HG03025 (cell line): Measurements from ENCODE around the gene B3GAT1.

Experiments used
- ATAC-seq: cut with Tn5 transposase; IDR thresholded peaks from one replicate; pipeline ENCODE4 v1.9.1; 2021; ENCODE audit warnings: mild to moderate bottlenecking, moderate library complexity; ENCODE audit not compliant: unreplicated experiment, low FRiP score

The B3GAT1 gene

DNA sequence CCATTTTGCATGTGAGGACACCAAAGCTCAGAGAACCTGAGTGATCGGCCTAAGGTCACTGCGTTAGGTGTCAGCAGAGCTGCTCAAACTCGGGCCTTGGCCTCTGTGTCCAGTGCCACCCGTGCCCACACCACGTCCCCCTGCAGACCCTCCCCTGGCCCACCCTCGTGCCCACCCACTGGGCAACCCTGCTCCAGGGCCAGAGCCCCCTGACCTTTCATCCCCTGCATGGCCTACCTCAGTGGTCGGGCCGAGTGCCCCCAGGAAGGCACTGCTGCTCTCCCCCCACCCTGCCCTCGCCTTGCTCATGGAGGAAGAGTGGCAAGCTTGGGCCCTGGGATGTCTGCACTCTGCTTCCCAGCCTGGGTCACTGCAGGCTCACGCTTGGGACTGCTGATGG is 17.7 kb downstream of the B3GAT1 start:
- no peak for ATAC-seq

DNA sequence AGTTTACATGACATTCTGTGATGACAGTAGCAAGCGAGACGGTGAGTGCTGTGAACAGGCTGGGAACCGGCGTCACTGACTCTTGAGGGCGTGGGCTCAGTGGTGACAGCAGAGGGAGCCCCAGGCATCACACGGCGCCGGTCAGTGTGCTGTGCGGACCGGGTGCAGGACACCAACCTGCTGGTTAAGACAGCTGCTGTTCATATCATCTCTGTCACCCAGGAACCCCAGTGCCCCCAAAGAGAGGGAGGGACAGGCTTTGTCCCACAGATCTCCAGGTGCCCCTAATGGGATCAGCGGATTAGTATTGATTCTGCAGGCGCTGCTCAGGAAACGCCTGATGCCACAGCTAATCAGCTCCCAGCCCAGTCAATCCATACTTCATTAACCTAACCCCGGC is 18.4 kb downstream of the B3GAT1 start:
- ATAC-seq: no peak

DNA sequence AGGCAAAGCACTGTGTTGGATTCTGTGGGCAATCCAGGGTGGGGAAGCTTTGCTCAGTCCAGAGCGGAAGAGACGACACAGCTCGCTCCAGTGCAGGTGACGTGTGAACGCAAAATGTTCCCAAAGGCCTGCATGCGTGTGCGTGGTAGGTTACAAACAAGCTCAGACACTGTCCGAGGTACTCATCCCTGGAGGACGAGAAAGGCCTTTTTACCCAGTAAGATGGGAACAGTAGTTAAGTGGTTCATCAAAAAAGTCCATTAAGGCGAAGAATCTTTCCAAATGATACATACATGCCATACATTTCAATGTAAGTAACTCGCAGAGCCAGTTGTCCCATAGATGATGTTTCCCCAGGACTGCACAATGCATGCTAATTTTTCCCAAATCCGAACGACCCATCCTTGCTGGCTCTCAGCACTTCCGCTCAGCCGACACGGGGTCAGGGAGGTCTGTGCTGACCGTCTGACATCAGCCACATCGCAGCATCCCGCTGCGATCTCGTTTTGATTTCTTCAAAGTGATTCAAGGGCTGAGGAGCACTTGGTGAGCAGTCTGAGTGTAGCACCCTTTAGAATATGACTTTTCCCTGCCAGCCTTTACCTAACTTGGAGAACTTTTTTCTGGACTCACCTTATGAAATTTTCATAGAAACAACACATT is 19.0 kb downstream of the B3GAT1 start:
- ATAC-seq: no peak

DNA sequence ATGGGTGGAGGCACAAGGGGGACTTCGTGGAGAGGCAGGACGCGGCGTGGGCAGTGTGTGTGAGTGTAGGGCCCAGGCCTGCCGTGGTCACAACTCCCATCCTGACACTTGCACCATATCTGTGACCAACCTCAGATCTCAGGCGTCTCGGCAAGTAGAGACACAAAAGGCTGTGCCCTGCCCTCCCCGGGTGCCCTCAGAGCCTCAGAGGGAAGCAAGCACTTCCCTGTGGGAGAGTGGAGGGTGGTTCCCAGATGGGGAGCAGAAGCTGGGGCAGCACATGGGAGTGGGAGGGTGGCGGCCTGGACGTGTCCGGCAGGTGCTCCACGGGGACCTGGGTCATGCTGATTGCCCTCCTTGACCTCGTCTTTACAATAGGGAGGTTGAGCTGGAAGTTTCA is 20.4 kb downstream of the B3GAT1 start:
- ATAC-seq: no peak

DNA sequence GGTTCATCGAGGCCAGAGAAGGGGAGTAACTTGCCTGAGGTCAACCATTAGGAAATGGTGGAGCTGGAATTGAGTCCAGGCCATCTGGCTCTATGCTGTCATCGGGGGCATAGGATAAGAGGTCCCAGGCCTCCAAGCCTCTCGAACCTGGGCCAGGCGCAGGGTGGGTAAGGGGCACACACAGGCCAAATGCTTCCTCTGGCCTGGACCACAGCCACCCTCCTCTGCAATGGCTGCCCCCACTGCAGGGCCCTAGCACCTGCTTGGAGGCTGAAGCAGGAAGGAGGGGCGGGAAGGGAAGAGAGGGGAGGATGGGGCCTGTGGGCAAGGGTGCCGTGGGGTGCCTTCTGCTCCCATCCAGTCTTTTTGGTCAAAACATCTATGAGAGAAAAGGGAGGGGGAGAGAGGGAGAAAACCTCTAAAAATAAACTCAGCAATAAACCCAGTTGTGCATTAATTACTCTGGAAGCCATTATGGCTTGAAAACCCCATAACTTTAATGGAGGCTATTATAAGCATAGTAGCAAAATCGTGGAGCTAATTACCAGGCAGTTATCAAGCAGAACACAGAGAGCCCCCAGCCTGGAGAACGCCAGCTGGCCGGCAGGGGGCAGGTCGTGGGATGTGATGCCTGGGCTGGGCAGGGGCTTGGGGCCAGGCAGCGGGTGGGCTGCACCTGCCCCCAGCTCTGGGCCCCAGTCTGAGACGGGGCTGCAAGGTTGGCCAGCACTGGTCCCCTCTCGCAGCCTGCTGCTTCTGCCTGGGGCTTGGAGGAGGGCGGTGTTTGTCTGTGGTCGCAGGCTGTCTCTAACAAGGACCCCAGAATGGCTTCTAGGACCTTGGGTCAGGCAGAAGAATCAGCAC is 21.1 kb downstream of the B3GAT1 start:
- ATAC-seq: no peak

DNA sequence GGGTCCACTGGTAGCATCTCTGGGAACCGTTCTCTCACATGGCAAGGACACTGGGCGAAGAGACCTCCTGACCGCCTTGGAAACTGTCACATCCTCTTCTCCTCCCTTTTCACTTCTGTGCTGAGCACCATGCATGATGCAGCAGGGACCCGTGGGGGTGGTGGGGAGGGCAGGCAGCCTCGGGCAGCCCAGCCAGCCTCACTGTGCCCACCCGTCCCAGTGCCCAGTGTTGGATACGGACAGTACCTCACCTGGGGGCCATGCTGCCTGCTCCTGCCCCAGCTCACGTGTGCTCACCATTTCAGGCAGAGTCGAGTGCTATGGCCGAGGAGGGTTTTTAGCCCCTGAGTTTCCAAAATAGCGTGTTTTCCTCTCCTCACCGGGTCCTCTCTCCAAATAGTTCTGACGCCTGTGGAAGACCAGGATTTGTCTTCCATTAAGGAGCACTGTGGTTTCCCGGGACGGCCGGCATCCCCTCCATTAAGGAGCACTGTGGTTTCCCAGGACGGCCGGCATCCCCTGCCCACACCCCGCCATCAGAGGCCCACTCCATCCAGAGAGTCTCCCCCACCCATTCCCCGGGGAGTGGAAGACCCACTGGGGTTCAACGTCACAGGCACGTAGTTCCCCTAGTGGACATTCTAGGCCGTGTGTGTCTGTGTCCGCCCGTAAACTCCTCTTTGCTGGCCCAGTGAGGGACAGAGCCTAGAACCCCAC is 22.4 kb downstream of the B3GAT1 start:
- no peak for ATAC-seq

DNA sequence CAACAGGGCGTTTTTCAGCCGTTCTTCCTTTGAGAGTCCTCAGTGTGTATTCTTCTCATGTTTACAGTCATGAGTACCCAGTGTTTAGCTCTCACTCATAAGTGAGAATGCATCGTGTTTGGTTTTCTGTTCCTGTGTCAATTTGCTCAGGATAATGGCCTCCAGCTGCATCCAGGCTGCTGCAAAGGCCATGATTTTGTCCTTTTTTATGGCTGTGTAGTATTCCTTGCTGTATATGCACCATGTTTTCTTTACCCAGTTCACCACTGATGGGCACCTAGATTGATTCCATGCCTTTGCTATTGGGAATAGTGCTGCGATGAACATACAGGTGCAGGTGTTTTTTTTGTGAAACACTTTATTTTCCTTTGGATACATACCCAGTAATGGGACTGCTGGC is 23.5 kb downstream of the B3GAT1 start:
- no peak for ATAC-seq

DNA sequence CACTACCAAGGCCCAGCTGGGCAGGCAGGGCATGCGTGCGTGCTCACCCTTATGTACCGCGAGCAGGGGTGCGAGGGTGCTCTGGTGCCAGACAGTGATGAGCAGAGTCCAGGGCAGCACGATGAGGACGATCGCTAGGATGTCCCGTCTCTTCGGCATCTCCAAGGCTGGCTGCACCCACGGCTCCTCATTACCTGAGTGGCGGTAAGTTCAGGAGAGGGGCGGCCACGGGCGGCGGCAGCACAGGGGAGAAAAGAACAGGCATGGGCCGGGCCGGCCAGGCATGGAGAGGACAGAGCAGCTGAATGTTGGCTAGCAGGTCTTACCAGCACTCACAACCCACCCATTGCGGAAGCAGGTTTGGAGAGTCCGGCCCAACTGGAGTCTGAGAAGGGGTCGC is 24.5 kb downstream of the B3GAT1 start:
- no peak for ATAC-seq

DNA sequence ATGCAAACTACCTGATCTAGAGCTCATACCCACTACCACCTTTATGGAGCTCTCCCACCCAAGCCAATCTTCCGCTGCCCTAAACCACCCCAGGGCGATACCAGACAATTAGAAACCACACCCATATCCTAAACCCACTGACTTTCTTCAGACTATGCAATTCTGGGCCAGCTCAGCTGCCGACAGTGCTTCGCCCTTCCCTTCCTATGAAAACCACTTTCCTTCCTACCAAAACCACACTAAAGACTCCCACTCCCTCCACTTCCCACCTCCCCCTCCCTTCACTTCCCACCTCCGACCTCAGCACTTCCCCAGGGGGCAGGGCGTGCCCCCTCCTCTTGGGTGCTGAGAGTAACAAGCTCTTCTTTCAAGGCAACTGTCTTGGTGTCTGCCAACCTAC is 25.1 kb downstream of the B3GAT1 start:
- no peak for ATAC-seq

DNA sequence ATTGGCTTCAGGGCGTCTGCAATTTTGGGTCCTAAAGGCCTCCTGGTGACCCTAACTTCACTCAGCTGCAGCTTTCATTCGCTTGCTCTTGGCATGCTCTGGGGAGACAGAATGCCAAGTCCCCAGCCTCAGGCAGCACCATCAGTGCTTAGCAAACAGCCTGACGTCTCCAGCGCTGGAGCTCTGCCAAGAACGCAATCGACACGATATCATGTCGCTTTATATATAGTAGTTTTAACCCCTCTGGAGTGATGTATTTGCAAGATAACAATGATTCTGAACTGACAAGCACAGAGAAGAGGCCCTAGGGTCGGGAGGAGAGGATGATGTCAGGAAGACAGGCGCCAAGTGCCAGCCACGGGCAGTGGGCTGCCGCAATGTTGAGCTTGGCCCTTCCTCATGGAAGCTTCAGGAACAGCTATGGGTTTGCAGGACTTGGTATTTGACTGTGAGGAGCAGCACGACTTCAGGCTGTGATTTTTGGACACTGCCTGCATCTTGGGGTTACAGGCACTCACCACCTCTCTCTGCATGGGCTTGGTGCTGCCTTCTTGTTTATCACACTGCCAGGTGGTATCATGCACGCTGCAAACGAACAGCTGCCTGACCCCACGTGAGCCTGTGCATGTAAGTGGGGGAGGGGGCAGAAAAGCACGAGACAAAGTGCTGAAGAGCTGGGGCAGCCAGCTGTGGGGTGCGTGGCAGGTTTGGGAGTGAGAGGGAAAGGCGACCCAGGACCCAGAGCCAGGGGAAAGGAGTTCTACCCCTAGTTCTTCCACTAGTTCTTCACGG is 26.1 kb downstream of the B3GAT1 start:
- no peak for ATAC-seq

DNA sequence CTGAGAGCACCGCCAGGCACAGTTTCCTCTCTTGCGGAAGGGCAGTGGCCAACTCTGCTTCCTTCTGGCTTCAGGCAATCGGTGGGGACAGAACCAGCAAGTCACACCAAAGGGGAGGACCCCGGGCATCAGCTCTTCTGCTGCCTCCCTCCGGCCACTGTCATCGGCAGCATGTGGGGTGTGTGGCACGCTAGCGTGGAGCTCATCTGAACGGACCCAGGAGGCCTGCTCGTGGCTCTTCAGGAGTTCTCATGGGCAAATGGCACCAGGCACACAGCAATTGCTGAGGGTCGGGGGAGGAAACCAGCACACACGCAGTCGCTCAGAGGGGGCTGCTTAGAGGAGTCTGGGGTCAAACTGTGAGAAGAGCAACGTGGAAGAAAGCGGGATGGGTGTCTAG is 26.9 kb downstream of the B3GAT1 start:
- ATAC-seq: no peak

DNA sequence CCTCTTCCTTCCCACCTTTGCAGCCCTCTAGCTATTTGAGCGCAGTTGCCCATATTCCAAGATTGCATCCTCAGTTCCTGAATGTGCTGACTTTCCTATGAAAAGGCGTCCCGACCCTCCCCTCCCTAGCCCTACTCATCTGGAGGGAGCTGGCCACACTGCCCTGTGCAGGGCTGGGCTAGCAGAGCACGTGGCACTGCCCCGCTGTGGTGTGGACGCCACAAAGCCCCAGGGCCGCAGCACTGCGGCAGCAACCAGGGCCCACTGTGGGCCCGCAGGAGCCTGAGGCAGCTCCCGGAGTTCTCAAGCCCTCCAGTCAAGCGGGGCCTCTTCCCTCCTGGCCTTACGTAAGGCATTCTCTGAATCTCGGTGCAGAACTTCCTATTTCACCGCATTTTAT is 27.6 kb downstream of the B3GAT1 start:
- no peak for ATAC-seq

DNA sequence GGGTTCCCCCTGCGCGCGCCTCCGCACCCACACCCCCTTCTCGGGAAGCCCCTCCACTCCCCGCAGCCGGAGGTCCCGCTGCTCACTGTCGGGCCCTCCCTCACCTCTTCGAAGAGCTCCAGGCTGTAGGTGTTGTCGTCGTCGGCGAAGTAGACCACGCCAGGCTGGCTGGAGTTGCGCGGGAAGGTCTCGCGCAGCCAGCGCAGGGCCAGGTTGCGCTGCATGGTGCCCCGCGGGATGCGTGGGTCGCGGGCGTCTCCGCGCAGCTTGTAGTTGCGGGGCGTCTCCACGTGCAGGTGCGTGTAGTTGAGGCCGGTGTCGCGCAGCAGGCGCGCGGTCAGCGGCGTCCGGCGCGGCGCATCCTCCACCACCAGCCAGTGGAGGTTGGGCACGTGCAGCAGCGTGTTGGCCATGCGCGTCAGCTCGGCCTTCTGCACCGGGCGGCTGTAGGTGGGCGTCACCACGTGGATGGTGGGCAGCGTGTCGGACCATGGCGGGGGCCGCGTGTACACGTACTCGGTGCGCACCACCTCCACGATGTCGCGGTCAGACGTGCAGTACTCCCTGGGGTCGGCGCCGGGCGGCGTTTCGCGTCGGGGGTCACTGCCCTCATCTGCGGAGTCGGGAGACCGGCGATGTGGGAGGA is 28.3 kb downstream of the B3GAT1 start:
- no peak for ATAC-seq

DNA sequence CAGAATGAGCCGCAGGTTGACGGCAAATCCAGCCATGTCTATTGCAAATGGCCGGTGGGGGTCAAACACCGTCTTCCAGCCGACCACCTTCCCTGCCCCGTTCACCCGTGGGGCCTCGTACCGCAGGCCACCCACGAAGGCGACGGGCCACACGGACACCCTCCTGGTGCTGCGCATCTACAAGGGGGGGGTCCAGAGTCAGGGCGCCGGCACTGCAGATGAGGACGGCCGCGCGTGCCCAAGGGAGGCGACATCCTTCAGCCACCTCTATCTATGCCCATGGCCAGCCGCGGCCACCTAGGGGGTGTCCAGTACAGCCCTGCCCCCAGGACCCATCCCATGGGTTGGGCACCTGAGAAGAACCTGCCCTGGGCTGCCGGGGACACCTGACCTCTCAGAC is 29.2 kb downstream of the B3GAT1 start:
- ATAC-seq: no peak

DNA sequence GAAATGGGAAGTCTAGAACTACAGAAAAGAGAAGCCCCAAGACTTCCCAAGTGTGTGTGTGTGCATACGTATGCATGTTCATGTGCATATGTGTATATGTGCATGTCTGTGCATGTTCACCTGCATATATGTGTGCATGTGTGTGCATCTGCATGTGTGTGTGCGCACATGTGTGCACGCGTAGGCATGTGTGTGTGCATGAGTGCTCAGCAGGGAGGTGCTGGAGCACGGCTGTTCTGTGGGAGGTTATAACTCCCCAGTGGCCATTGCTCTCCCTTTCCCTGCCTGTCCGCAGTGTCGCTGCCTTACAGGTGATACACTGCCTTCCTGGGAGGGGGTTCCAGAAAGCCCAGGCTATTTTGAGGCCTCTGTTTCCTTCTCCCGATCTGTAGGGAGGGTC is 29.8 kb downstream of the B3GAT1 start:
- no peak for ATAC-seq

DNA sequence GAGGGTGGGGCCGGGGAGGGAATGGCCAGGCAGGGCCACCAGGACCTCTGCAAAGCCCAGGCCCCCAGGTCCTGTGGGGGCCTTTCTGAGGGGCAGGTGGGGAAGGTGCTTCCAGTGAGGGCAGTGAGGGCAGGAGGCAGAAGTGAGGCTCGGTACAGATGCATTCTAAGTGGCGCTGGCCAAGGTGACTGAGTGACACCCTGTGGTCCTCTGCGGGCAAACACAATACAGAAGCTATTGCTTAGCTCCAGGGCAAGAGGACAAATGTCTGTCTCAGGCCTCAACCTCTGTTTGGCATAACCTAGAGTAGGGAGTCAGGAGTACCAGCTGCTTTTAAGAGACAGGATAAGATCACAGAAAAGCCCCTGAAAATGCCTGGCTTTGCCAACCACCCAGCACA is 31.3 kb downstream of the B3GAT1 start:
- no peak for ATAC-seq

DNA sequence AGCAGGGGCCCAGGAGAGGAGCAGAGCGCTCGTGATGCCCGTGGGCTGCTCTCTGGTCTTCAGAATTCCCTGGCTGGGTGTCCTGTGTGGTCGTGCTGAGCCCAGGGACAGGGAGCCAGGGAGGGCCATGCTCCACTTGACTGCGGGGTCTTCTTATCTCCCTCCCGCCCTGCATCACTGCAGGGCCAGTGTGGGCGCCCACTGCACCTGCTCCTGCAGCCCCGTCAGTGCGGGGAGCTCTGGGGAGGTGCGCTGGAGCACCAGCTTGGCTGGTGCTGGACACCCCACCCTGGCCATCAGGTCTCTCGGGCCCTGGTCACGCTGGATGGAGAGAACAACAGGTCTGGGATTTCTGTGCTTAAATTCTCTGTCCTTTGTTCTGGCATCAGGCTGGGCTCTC is 31.8 kb downstream of the B3GAT1 start:
- ATAC-seq: no peak

DNA sequence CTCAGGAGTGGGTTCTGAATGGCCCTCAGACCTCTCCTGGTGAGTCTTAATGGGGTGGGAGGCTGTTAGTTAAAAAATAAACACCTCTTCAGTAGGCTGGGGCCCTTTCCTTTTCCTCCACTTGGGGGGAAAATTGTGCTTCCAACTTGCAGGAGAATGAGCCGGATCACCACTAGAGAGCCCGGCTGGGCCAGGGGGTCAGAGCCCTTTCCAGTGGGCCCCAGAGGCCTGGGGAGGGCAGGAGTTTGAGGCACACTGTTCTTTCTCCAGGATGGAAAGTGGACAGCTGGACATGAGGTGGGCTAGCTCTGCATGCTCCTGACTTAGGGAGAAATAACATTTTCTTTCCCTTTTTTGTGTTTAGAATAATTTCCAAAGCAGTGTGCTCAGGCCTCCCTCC is 32.8 kb downstream of the B3GAT1 start:
- ATAC-seq: no peak

DNA sequence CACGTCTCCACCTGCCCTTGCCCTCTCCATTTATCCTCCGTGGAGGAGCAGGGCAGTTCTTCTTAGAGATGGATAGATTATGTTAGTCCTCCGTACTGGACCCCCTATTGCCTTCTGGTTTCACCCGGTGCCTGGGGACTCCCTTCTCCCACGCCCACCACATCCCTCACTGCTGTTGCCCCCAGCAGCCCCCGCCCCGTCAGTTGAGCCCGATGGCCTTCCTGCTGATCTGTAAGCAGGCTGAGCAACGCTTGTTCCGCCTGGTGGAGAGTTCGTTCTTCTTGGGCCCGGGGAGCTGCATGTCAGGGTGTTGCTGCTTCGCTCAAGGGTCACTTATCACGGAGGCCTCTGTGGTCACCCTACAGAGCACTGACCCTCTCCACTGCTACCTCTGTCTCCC is 34.2 kb downstream of the B3GAT1 start:
- ATAC-seq: no peak

DNA sequence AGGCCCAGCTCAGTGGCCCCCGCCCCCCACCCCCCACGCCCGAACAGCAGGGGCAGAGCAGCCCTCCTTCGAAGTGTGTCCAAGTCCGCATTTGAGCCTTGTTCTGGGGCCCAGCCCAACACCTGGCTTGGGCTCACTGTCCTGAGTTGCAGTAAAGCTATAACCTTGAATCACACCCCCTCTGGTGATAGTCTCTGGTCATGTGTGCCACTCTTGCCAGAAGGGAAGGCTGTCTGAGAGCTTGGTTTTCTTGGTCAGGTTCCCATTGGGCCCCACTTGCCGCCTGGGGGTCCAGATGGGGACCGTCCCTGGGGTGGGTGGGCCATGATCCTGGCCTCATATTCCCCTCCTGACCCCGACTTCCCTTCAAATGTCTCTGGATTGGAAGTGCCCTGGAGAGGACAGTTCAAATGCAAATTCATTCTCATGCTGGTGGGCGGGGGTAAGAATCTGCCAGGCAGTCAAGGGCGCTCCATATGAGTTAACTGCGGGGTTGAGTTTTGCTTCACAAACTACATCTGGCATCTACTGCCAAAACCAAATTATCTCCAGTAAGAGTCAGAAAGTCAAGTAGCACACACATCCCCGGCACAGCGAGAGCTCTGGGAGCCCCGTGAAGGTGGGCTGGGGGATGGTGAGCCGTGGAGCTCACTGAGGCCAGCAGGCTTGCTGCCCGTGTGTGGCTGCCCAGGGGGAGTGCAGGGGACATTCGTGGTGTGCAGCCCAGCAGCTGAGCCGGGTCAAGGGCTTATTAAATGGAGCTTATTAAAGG is 35.7 kb downstream of the B3GAT1 start:
- no peak for ATAC-seq
